Stimulated activated CD8-positive, alpha-beta memory T cell treated with anti-CD3 and anti-CD28 coated beads, Interleukin-7, amount 100 ng/mL, for 4 hours (primary cell): ENCODE data around the gene PACSIN1.

ENCODE experiments used
- DNase-seq, 2 donors: peaks; one replicate each; pipeline ENCODE4 v3.0.0-alpha.2; 2020; ENCODE audit warnings: low read depth in 2 of 2

The PACSIN1 gene

DNA sequence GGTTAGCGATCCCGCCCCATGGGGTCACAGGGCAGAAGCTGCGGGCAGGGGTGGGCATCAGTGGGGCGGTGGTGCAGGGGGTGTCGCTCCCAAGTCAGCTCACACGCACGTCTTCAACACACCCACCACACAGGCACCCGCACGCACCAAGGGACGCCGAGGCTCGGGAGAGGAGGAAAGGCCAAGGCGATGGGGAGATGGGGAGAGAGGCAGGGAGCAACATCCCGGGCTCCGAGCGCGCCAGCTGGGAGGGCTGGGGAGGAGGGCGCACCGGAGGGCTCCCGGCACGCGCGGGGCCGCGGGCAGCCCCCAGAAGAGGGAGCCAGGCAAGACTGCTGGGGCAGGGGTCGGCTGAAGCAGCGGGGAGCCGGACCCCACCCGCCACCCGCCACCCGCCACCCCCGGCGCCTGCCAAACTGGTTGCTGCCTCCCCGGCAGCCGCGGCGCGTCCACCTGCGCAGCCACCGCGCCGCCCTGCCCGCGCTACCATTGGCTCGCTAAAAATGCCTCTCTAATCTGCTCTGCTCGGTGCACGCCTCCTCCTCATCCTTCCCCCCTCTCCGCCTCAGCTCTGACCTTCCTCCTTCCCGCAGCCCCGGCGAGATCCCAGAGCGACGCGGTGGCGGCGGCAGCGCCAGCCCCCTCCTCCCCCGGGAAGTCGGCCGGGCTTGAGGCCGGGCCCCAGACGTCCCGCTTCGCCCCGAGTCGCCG, at the start of gene PACSIN1:
TSS of gene PACSIN1 (plus strand) at position 546 of the 711 bp plus-strand sequence. CDS start 60,230 bp downstream, outside the sequence.
- DNase-seq, result no peak

- no peak for DNase-seq
These were observed 49.0 kb upstream of the PACSIN1 start for GRCh38 chr6:34416877-34417371.

DNA sequence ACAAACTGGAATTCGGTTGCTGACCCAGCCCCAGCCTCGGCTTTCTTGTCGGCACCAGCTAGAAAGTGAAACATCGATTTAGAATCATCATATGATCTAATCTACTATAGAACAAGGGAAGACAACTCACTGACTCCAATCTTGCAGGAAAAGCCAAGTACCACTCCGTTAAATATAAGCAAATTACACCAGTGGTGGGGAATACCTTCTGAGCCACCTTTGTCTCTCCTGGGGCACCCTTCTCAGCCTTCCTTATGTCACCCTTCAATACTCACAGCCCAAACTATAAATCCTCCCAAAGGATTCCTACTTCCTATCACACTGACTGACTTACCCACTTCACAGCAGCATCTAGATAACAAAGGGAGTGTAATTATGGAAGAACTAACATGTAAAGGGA, 47.5 kb upstream of the PACSIN1 start:
- DNase-seq, result no peak

DNA sequence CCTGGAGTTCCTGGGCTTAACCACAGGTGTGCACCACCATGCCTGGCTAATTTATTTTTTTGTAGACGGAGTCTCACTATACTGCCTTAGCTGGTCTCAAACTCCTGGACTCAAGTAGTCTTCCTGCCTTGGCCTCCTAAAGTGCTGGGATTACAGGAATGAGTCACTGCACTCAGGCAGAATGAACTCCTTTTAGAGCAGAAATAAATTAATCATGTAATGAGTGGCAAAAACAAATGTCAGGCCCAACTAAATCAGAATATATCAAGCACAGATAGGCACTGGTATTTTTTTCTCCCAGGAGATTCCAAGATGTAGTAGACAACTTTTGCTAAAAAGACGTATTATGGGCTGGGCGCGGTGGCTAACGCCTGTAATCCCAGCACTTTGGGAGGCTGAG, 42.6 kb upstream of the PACSIN1 start:
- no peak for DNase-seq

- DNase-seq, result no peak
These were observed 41.4 kb upstream of the PACSIN1 start for GRCh38 chr6:34424200-34425131.

DNA sequence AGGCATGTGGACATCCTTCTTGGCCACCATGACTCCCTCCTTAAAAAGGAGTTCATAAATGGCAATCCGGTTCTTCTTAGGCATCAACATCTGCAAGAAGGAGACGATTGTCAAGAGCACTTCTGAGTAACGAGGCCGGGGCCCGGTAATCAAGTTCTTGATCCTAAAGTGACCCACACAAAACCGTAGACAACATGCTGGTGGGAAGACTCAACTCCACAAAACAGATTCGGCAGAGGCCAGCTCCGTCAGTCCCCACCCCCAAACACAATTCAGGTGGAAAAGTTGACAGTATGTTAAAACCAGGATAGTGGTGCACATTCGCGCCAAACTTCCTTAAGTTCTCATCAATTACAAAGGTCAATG, 40.8 kb upstream of the PACSIN1 start:
- DNase-seq, result peak in 1 of 2 donors; percentile 6

DNA sequence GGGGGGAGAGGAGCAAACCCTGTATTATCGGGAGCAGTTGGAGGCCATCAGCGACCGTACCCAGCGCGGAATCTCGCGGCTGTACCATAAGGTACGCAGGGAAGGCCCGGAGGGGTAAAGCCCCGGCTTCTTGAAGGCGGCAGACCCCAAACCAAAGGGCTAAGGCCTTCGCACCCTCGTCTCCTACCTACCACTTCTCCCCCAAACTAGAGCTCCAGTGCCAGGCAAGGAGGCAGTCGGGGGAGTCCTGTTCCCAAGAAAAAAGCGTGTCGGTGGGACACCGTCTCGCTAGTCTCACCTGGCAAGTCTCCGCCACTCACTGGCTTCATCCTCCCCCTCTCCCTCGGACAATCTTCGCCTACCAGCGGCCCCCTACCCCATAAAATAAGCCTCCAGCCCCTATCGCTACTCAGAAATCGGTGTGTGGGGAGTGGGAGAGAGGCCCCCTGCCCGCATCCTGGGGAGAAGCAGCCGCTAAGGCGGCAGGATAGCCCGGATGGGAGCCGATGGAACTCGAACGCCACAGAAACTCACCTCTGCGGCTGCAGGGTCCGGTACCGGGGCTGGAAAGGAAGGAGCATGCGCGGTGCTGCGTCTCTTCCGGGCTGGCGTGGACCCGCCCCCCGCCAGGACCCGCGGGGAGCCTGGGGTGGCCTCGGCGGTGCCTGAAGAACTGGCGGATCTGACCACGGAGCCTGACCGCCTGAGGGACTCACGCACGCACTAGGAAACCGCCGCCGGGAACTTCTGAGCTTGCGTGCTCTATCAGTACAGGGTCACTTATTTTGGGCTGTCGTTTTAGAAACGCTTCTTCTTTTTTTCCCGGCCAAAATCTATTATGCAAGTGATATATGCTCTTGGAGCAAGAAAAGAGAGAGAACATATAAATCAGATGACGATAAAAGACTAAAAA, 40.1 kb upstream of the PACSIN1 start, which contains the start of gene RPS10:
TSS of gene RPS10 (minus strand) at position 572 of the 913 bp plus-strand sequence. CDS start 848 bp downstream, outside the sequence.
- DNase-seq, result peak; percentile 74 to 84

GRCh38 chr6:34435916-34436315, 30.0 kb upstream of the PACSIN1 start:
- no peak for DNase-seq

DNA sequence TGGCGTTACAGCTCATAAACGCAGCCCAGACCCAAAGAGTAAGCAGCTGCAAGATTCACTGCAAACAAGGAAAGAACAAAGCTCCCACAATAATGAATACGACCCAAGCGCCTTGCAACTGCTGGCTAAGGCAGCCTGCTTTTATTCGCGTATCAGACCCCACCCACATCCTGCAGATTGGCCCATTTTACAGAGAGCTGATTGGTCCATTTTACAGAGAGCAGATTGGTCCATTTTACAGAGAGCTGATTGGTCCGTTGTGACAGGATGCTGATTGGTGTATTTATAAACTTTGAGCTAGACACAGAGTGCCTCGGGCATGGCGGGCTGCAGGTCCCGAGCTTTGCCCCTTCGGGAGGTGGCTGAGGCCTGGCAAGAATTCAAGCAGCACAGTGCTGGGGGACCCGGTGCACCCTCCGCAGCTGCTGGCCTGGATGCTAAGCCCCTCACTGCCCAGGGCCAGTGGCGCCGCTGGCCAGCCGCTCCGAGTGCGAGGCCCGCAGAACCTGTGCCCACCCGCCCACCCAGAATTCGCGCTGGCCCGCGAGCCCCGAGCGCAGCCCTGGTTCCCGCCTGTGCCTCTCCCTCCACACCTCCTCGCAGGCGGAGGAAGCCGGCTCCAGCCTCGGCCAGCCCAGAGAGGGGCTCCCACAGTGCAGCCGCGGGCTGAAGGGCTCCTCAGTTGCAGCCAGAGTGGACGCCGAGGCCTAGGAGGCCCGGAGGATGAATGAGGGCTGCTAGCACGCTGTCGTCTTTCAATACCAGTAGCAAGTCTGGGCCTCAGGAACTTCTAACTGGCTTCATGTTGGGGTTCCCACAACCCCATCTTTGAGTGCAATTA, 28.9 kb upstream of the PACSIN1 start:
- no peak for DNase-seq

DNA sequence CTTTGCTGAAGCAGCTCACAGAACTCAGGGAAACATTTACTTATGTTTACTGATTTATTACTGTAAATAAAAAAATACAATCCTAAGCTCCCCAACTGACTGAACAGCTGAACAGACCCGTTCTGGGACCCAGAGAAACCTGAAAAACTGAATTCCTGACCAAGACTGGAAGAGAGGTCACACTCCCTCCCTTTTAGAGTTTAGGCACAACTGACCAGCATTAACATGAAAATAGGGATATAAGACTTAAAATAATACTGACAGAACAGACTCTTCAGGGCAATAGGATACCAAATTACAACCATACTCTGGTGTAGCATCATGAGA, 28.3 kb upstream of the PACSIN1 start:
- no peak for DNase-seq

DNA sequence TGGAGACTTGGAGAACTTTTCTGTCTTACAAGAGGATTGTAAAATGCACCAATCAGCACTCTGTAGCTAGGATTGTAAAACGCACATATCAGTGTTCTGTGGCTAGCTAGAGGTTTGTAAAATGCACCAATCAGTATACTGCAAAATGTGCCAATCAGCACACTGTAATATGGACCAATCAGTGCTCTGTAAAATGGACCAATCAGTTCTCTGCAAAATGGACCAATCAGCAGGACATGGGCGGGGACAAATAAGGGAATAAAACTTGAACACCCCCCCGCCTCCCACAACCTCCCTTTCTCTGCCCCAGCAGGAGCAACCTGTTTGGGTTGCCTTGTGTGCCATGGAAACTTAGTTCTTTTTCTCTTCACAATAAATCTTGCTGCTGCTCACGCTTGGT, 27.2 kb upstream of the PACSIN1 start:
- no peak for DNase-seq

GRCh38 chr6:34439442-34439841, 26.4 kb upstream of the PACSIN1 start:
- DNase-seq, result no peak

GRCh38 chr6:34441526-34441925, 24.4 kb upstream of the PACSIN1 start:
- DNase-seq, result no peak

DNA sequence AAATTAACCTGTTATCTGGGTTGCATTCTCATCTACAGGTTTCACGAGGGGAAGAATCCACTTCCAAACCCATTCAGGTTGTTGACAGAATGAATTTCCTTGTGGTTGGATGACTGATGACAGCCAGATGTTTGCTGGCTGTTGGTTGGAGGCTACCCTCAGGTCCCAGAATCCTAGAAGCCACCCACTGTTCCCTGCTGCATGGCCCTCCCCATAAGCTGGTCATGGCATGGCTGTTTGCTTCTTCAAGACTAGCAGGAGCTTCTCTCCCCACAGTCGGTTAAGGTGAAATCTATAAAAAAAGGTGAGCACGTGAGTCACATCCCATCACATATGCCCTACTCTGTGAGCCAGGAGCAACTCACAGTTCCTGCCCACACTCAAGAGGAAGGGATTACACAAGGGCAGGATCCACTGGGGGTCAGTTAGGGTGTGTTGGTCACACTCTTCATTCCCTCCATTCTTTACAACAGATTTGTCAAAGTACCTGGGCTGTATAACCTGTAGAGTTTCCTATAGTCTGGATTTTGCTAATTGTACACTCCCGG, 20.5 kb upstream of the PACSIN1 start:
- DNase-seq, result no peak

DNA sequence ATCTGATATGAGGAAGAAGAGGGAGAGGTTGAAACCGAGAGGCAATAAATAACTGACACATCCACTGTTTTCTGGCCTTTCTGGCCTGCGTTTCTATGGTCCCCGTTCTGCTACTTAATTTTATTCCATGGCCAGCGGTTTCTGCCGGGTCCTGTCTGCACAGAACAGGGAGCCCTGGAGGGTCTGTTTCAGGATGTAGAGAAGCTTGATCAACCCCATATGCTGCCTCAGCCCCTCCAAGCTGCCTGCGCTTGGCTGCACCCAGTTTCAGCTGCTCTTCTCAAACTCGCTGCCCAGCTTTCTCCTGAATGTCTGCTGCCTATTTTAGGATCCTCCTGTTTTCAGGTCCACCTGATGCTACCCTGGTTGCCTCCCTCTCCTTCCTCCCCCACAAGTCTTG, 18.5 kb upstream of the PACSIN1 start:
- DNase-seq, result no peak

DNA sequence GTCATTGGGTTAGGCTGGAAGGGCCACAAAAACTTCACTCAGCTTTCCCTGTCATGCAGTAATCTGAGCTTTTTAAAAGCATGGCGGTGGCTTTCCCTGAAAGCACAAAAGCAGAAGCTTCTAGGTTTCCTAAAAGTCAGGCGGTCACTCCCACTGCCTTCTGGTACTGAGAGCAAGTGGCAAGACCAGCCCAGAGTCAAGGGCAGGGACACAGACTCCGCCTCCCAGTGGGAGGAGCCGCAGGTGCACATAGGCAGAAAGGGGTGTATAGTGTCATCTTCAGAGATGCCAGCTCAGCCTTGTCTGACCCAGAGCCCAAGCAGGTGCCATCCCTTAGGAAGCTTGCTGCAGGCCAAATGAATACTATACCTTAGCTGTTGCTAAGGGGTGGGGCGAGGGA, 18.0 kb upstream of the PACSIN1 start:
- DNase-seq, result no peak

- no peak for DNase-seq
These were observed 14.7 kb upstream of the PACSIN1 start for GRCh38 chr6:34451192-34451591.

- DNase-seq, result no peak
These were observed 10.0 kb upstream of the PACSIN1 start for GRCh38 chr6:34455831-34456230.

GRCh38 chr6:34457382-34457741, 8.5 kb upstream of the PACSIN1 start:
- no peak for DNase-seq
